Measurements from ENCODE around the gene ME3.
"Not testable (repeated sequence)": the region's sequence is repeated elsewhere in the genome, so short reads cannot be mapped to it uniquely, and the experiment has no call there.

ME3 gene

DNA sequence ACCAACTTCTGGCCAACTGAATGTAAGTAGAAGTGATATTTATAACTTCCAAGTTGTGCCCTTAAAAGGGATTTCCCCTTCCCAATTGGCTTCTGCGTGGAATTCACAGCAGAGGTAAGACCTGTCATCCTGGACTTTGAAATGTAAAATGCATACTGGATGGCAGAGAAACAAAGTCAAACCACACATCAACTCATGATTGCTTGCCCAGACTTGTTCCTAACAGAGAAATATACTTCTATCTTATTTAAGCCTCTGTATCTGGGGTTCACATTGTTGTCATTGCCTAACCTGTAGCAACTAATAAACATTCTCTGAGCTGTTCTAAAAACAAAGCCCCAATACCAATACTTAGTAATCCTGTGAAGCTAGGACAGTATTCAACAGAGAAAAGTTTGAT is 6.2 kb downstream of the ME3 start:
- DNase-seq (ENCODE audit: extremely low read depth, low read depth): no peak
- TF ChIP-seq, protein P1, sequence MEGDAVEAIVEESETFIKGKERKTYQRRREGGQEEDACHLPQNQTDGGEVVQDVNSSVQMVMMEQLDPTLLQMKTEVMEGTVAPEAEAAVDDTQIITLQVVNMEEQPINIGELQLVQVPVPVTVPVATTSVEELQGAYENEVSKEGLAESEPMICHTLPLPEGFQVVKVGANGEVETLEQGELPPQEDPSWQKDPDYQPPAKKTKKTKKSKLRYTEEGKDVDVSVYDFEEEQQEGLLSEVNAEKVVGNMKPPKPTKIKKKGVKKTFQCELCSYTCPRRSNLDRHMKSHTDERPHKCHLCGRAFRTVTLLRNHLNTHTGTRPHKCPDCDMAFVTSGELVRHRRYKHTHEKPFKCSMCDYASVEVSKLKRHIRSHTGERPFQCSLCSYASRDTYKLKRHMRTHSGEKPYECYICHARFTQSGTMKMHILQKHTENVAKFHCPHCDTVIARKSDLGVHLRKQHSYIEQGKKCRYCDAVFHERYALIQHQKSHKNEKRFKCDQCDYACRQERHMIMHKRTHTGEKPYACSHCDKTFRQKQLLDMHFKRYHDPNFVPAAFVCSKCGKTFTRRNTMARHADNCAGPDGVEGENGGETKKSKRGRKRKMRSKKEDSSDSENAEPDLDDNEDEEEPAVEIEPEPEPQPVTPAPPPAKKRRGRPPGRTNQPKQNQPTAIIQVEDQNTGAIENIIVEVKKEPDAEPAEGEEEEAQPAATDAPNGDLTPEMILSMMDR (IDR thresholded peaks at IDR 0.05; ENCODE audit: low read depth, low read length): no peak

DNA sequence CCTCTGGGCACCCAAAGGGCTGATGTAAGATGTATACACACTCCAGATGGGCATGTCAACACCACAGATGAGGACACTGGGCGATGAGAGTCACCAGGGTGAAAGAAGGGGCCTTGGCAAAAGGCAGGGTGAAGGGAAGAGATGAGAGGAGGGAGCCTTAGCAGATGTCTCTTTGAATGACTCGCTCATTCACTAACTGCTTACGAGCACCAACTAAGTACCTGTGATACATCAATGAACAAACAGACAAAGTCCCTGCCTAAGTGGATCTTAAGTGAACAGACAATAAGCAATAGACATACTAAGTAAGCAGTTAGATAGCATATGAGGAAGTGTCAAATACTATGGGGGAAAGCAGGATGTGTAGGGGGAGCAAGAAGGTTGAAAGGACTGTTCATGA is 7.5 kb downstream of the ME3 start:
- no peak for DNase-seq (ENCODE audit: extremely low read depth, low read depth)
- TF ChIP-seq, protein P1 (IDR thresholded peaks at IDR 0.05; ENCODE audit: low read depth, low read length): no peak

DNA sequence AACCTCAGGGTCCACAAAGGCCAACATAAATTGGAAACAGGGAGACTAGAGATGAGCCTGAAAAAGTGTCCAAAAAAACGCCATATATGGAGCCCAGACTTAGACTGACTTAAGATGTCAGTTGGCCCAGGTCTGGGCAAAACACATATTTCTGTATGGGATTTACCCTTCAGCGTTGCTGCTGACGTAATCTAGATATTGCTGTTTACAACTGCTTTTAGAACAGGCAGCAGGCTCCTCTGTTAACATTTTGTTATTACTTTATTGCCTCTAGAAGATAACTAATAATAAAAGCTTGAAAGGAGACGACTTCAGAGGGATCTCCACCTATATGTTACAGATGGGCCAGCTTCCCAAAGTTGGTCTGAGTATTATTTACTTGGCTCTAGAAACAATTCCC is 8.7 kb downstream of the ME3 start:
- TF ChIP-seq, protein P1 (IDR thresholded peaks at IDR 0.05; ENCODE audit: low read depth, low read length): no peak
- DNase-seq (ENCODE audit: extremely low read depth, low read depth): no peak

DNA sequence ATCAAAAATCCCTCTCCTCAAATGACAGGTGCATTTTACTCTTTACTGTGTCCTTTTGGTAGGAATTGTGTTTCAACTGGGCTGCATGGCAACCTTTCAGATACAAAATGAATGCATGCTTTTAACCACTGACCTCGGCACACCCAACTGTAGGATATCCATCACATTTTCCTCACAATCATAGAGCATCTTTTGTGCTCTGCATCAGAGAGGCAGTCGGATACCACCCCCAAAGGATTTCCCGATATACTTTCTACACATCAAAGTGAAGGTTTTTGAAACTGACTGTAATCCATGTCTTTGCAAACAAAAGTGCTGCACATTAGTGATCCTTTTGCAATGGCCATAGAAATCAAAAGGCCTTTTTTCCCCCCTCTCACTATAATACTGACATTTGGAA is 9.1 kb downstream of the ME3 start:
- TF ChIP-seq, protein P1 (IDR thresholded peaks at IDR 0.05; ENCODE audit: low read depth, low read length): no peak
- DNase-seq (ENCODE audit: extremely low read depth, low read depth): no peak

DNA sequence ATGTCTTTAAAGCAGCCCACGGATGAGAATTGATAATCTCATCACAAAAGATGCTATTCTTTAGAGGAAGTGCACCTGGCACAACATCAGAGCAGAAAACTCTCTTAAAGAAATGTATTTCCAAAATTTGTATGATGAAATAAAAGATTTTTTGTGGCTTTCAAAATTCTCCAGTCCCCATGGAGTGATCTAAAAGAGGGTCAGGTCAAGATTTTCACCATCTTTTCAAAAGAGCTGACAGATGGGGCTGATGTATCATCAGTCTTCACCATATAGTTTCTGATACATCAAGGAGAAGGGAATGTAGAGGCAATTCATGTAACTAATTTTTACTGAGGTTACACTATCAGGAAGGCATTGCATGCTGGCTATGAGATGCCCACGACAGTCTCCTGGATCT is 11.7 kb downstream of the ME3 start:
- TF ChIP-seq, protein P1 (IDR thresholded peaks at IDR 0.05; ENCODE audit: low read depth, low read length): no peak
- DNase-seq (ENCODE audit: extremely low read depth, low read depth): no peak

DNA sequence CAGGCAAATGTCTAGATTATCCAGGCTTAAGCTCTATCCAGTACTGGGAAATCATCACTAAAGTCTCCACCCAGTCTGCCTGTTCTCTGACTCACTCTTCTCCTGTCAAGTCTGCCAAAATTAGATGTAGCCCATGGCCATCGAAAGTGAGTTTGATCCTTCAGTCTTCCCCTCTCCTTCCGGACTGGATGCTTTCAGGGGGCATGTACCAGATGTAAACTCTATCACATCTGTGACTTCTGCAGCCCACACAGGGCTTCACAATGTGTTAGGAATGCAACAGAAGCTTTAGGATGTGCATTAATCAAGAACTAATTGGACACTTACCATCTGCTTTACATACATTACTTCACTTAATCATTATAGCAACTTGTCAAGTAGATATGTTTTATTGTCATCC is 12.3 kb downstream of the ME3 start:
- no peak for DNase-seq (ENCODE audit: extremely low read depth, low read depth)

DNA sequence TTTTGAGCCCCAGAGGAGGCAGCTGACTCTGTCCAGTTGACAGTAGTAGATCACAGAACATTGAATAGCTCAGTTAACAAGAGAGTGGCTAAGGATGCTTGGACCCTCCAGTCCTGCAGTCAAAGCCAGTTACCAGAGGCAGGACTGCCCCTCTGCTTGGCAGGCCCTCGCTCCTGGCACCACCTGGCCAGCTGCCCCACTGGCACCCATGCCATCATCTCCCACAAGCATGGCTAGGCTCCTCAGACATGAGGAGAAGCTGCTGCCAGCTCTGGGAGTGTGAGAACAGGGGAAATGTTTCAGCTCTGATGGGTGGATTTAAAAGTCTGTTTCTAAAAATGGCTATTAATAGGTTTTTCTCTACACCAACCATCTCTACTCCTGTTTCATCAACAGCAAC is 13.9 kb downstream of the ME3 start:
- TF ChIP-seq, protein P1 (IDR thresholded peaks at IDR 0.05; ENCODE audit: low read depth, low read length): no peak
- DNase-seq (ENCODE audit: extremely low read depth, low read depth): no peak

More for the DNA sequence above, 12.3 kb downstream of the ME3 start:
- TF ChIP-seq, protein P1 (IDR thresholded peaks at IDR 0.05; ENCODE audit: low read depth, low read length): no peak

DNA sequence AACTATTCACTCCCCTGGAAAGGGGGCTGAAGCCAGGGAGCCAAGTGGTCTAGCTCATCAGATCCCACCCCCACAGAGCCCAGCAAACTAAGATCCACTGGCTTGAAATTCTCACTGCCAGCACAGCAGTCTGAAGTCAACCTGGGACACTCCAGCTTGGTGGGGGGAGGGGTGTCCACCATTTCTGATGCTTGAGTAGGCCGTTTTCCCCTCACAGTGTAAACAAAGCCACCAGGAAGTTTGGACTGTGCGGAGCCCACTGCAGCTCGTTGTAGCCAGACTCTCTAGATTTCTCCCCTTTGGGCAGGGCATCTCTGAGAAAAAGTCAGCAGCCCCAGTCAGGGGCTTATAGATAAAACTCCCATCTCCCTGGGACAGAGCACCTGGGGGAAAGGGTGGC is 27.2 kb downstream of the ME3 start:
- not testable (repeated sequence) for DNase-seq (ENCODE audit: extremely low read depth, low read depth)
